Lower leg skin (tissue), 3 donors: Measurements from ENCODE around the gene TGFBI.

Experiments used
- CTCF ChIP-seq, 3 donors: fragments of 450-650 bp; IDR thresholded peaks; one replicate each; pipeline ENCODE4 v1.5.1; 2016; ENCODE audit warnings: antibody characterized with exemption in 3 of 3, mild to moderate bottlenecking in 3 of 3, moderate library complexity in 2 of 3
- POLR2A ChIP-seq, 2 donors: fragments of 450-650 bp; IDR thresholded peaks; one replicate each; pipeline ENCODE4 v1.6.1; 2016 to 2017; ENCODE audit warnings: antibody characterized with exemption in 2 of 2, mild to moderate bottlenecking in 1 of 2, moderate library complexity in 1 of 2

DNA sequence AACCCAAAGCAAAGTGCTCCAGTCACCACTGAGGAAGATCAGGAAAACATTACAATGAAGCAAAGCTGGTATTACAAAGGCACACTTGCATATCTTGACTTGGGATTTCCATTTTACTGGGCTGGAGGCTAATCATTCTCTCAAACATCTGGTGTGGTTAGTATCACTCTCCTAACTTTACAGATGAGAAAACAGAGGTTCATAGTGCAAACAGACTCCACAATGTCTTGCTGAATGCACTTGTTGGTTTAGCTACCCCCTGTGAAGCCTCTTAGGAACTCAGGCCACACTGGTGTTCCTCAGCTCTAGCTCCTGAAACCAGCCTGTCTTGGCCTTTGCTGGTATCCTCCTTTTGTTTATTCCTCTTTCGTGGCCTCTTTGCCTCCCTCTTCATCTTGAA, 74.3 kb downstream of the TGFBI start:
- TF ChIP-seq POLR2A (IDR thresholded peaks at IDR 0.05), result no peak
- no peak for TF ChIP-seq CTCF (IDR thresholded peaks at IDR 0.05)
